HG03457 (cell line): ENCODE measurements around the gene RBM10.

Source experiments
- ATAC-seq: cut with Tn5 transposase; IDR thresholded peaks from one replicate; pipeline ENCODE4 v1.9.1; 2021; ENCODE audit warnings: moderate number of reproducible peaks; ENCODE audit not compliant: unreplicated experiment

The RBM10 gene

GRCh38 chrX:47174846-47175587 is 30.0 kb downstream of the RBM10 start:
- no peak for ATAC-seq

GRCh38 chrX:47175588-47175980 is 30.6 kb downstream of the RBM10 start:
- ATAC-seq, result no peak

GRCh38 chrX:47176101-47176740 is 31.2 kb downstream of the RBM10 start:
- ATAC-seq, result no peak

- ATAC-seq, result no peak
Measured at GRCh38 chrX:47177079-47177478, 32.1 kb downstream of the RBM10 start.

GRCh38 chrX:47178337-47178736 is 33.3 kb downstream of the RBM10 start:
- no peak for ATAC-seq

GRCh38 chrX:47179221-47179927 is 34.4 kb downstream of the RBM10 start:
- no peak for ATAC-seq

GRCh38 chrX:47179928-47180255 is 34.9 kb downstream of the RBM10 start:
- no peak for ATAC-seq

- ATAC-seq, result no peak
Measured at GRCh38 chrX:47180346-47180745, 35.3 kb downstream of the RBM10 start.

GRCh38 chrX:47181301-47181700 is 36.3 kb downstream of the RBM10 start:
- no peak for ATAC-seq

- ATAC-seq, result no peak
Measured at GRCh38 chrX:47182106-47182700, 37.2 kb downstream of the RBM10 start.

- no peak for ATAC-seq
Measured at GRCh38 chrX:47184486-47184885, 39.5 kb downstream of the RBM10 start.

GRCh38 chrX:47185241-47185640 is 40.2 kb downstream of the RBM10 start:
- ATAC-seq, result no peak

GRCh38 chrX:47186096-47186740 is 41.2 kb downstream of the RBM10 start:
- ATAC-seq, result no peak

- ATAC-seq, result no peak
Measured at GRCh38 chrX:47187106-47187677, 42.2 kb downstream of the RBM10 start.

- ATAC-seq, result no peak
Measured at GRCh38 chrX:47189906-47190305, 44.9 kb downstream of the RBM10 start.

GRCh38 chrX:47190445-47191269 is 45.6 kb downstream of the RBM10 start:
- ATAC-seq, result peak; percentile 50

GRCh38 chrX:47191331-47191730 is 46.3 kb downstream of the RBM10 start:
- ATAC-seq, result no peak

GRCh38 chrX:47191806-47192401 is 46.9 kb downstream of the RBM10 start:
- ATAC-seq, result no peak

- ATAC-seq, result peak; percentile 38
Measured at GRCh38 chrX:47193475-47194193, 48.6 kb downstream of the RBM10 start, which contains the start of gene UBA1. Gene UBA1, plus strand, starts transcription at chrX:47193829. Its CDS starts 4,974 bp downstream, at chrX:47198803.
